HepG2 (cell line): ENCODE data around the gene ANP32A. TPM values are rescaled to one million over a fixed set of nuclear protein-coding genes. Genes with fewer than 3 reads are reported as not detected.

Experiments used
- AKAP8 ChIP-seq: sonication (generic); formaldehyde crosslinking; IDR thresholded peaks from 2 replicates; pipeline ENCODE4 v1.5.1; 2020; ENCODE audit warnings: mild to moderate bottlenecking, missing genetic modification reagents
- ARNT2 ChIP-seq: sonication (generic); formaldehyde crosslinking; IDR thresholded peaks from 2 replicates; pipeline ENCODE4 v1.8.0; 2022; ENCODE audit warnings: mild to moderate bottlenecking, low read depth, missing genetic modification reagents, moderate library complexity
- ATAD3A ChIP-seq: sonication (generic); formaldehyde crosslinking; IDR thresholded peaks from 2 replicates; pipeline ENCODE4 v1.4.0; 2020; ENCODE audit warnings: missing genetic modification reagents
- BCL3 ChIP-seq: sonication (generic); formaldehyde crosslinking; IDR thresholded peaks from 2 replicates; pipeline ENCODE4 v1.5.1; 2020; ENCODE audit warnings: mild to moderate bottlenecking, missing genetic modification reagents, moderate library complexity
- CREM ChIP-seq, 2 experiments: sonication (generic) in 1 of 2; formaldehyde crosslinking in 1 of 2; IDR thresholded peaks; 2 replicates each; pipeline versions ENCODE4 v1.4.0 to v1.6.1; 2016 to 2020; ENCODE audit warnings: antibody characterized with exemption in 1 of 2, mild to moderate bottlenecking in 1 of 2, missing genetic modification reagents in 1 of 2
- EHMT2 ChIP-seq: fragments of 200-600 bp; sonication (generic); IDR thresholded peaks from 2 replicates; pipeline ENCODE4 v1.7.0; 2017; ENCODE audit warnings: antibody characterized with exemption, low read depth, low read length, borderline replicate concordance
- FOXM1 ChIP-seq: sonication (generic); formaldehyde crosslinking; IDR thresholded peaks from 2 replicates; pipeline ENCODE4 v1.5.0; 2020; ENCODE audit warnings: missing genetic modification reagents
- GABPA ChIP-seq, 2 experiments: IDR thresholded peaks; 2 replicates each; pipeline ENCODE4 v1.6.1; 2011 to 2016; ENCODE audit warnings: low read depth in 2 of 2, low read length in 1 of 2, missing biosample characterization in 1 of 2, missing genetic modification characterization in 1 of 2
- GATAD2A ChIP-seq: IDR thresholded peaks from 2 replicates; pipeline ENCODE4 v1.6.1; 2016
- GLI4 ChIP-seq: sonication (generic); formaldehyde crosslinking; IDR thresholded peaks from 2 replicates; pipeline ENCODE4 v1.5.1; 2020; ENCODE audit warnings: missing genetic modification reagents, mild to moderate bottlenecking, moderate library complexity, borderline replicate concordance
- KLF11 ChIP-seq: IDR thresholded peaks from 2 replicates; pipeline ENCODE4 v1.6.1; 2016; ENCODE audit warnings: missing compliant biosample characterization
- MAX ChIP-seq: IDR thresholded peaks from 2 replicates; pipeline ENCODE4 v1.6.1; 2012; ENCODE audit warnings: inconsistent platforms
- NFAT5 ChIP-seq: sonication (generic); formaldehyde crosslinking; IDR thresholded peaks from 2 replicates; pipeline ENCODE4 v1.4.0; 2020; ENCODE audit warnings: missing genetic modification reagents
- NFKBIZ ChIP-seq: IDR thresholded peaks from 2 replicates; pipeline ENCODE4 v1.6.1; 2018; ENCODE audit warnings: missing genetic modification reagents, missing compliant biosample characterization
- POLR2AphosphoS5 ChIP-seq: IDR thresholded peaks from 2 replicates; pipeline ENCODE4 v1.6.1; 2012; ENCODE audit warnings: low read depth, low read length
- REPIN1 ChIP-seq: sonication (generic); formaldehyde crosslinking; IDR thresholded peaks from 2 replicates; pipeline ENCODE4 v1.8.0; 2022; ENCODE audit warnings: missing genetic modification reagents, low read depth, mild to moderate bottlenecking, borderline replicate concordance
- SNAPC5 ChIP-seq: sonication (generic); formaldehyde crosslinking; IDR thresholded peaks from 2 replicates; pipeline ENCODE4 v1.8.1; 2023; ENCODE audit warnings: mild to moderate bottlenecking, missing genetic modification reagents, borderline replicate concordance
- SP4 ChIP-seq: sonication (generic); formaldehyde crosslinking; IDR thresholded peaks from 2 replicates; pipeline ENCODE4 v1.8.1; 2023; ENCODE audit warnings: mild to moderate bottlenecking, missing genetic modification reagents
- ZGPAT ChIP-seq: IDR thresholded peaks from 2 replicates; pipeline ENCODE4 v1.6.1; 2016; ENCODE audit warnings: mild to moderate bottlenecking
- ZNF260 ChIP-seq: sonication (generic); formaldehyde crosslinking; IDR thresholded peaks from 2 replicates; pipeline ENCODE4 v1.4.0; 2020; ENCODE audit warnings: missing genetic modification reagents, low read depth, mild to moderate bottlenecking, borderline replicate concordance
- ZNF670 ChIP-seq: sonication (generic); formaldehyde crosslinking; IDR thresholded peaks from 2 replicates; pipeline ENCODE4 v1.8.0; 2022; ENCODE audit warnings: mild to moderate bottlenecking, missing genetic modification reagents, borderline replicate concordance
- ZNF780A ChIP-seq: sonication (generic); formaldehyde crosslinking; IDR thresholded peaks from 2 replicates; pipeline ENCODE4 v1.8.0; 2022; ENCODE audit warnings: mild to moderate bottlenecking, missing genetic modification reagents, moderate library complexity
- polyA plus RNA-seq, 8 experiments: library from polyadenylated mRNA; depleted of rRNA in 3 of 8; stranded (reverse) in 7 of 8; unstranded in 1 of 8; fragments of >200 nt; fragmentation: Illumina TruSeq in 4 of 8; extraction: Trizol in 4 of 8; gene quantifications; 2 replicates each; pipeline versions ENCODE4 v1.2.1 to v1.2.3, GENCODE V29; 2011 to 2016; ENCODE audit warnings: low read depth in 4 of 8, missing spikeins in 1 of 8, mixed read lengths in 1 of 8; ENCODE audit not compliant: insufficient read depth in 1 of 8
- total RNA-seq, 5 experiments: library from RNA; depleted of rRNA; stranded (reverse); fragments of >200 nt; fragmentation: Illumina TruSeq; extraction: Trizol; gene quantifications; 2 replicates each; pipeline ENCODE4 v1.2.3, GENCODE V29; 2016; ENCODE audit warnings: low read depth in 1 of 5

ANP32A gene
- total and polyA plus RNA-seq, 2 of the 13 experiments (the other 11 are each of a cell fraction or from before 2014, with no cell fraction given), result 60.6 to 206 TPM

- TF ChIP-seq GABPA (IDR thresholded peaks at IDR 0.05; ENCODE audit: low read depth, low read length) (no peak), GABPA (CRISPR knock-in tag; IDR thresholded peaks at IDR 0.05; ENCODE audit: low read depth) (peak; percentile 32; the same call in 1 of the 2 replicates), KLF11 (CRISPR knock-in tag) (no peak), REPIN1 (CRISPR knock-in tag) (no peak), NFAT5 (CRISPR knock-in tag) (no peak), GATAD2A (CRISPR knock-in tag) (no peak), ZNF670 (CRISPR knock-in tag) (no peak), GLI4 (CRISPR knock-in tag) (no peak; the same call in 1 of the 2 replicates), SP4 (no peak), ZNF780A (CRISPR knock-in tag) (no peak), ZNF260 (CRISPR knock-in tag) (no peak), ATAD3A (CRISPR knock-in tag) (no peak), EHMT2 (no peak), ZGPAT (CRISPR knock-in tag) (no peak), CREM (IDR thresholded peaks at IDR 0.05) (peak; percentile 2; the same call in 1 of the 2 replicates), CREM (CRISPR knock-in tag; IDR thresholded peaks at IDR 0.05) (no peak), NFKBIZ (no peak), FOXM1 (CRISPR knock-in tag) (no peak), ARNT2 (CRISPR knock-in tag) (0 out of 2 replicates have a peak, but pooled peaks have one; percentile 7), POLR2AphosphoS5 (no peak; the same call in 1 of the 2 replicates), AKAP8 (CRISPR knock-in tag) (no peak; the same call in 1 of the 2 replicates), BCL3 (no peak), MAX (0 out of 2 replicates have a peak, but pooled peaks have one; percentile 11), SNAPC5 (CRISPR knock-in tag) (no peak)
Observed at GRCh38 chr15:68817304-68818065, 3.2 kb downstream of the ANP32A start (continued).
